ENCODE results near the gene CNTN4.

- TF ChIP-seq, protein P1, sequence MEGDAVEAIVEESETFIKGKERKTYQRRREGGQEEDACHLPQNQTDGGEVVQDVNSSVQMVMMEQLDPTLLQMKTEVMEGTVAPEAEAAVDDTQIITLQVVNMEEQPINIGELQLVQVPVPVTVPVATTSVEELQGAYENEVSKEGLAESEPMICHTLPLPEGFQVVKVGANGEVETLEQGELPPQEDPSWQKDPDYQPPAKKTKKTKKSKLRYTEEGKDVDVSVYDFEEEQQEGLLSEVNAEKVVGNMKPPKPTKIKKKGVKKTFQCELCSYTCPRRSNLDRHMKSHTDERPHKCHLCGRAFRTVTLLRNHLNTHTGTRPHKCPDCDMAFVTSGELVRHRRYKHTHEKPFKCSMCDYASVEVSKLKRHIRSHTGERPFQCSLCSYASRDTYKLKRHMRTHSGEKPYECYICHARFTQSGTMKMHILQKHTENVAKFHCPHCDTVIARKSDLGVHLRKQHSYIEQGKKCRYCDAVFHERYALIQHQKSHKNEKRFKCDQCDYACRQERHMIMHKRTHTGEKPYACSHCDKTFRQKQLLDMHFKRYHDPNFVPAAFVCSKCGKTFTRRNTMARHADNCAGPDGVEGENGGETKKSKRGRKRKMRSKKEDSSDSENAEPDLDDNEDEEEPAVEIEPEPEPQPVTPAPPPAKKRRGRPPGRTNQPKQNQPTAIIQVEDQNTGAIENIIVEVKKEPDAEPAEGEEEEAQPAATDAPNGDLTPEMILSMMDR (IDR thresholded peaks at IDR 0.05) = no peak
- TF ChIP-seq POLR2A (IDR thresholded peaks at IDR 0.05; ENCODE audit: low read depth) = no peak
Observed at GRCh38 chr3:2927259-2927658, 828.6 kb downstream of the CNTN4 start.
